GM21717 (cell line): ENCODE data around the gene PODXL2.

Experiments used
- ATAC-seq: cut with Tn5 transposase; IDR thresholded peaks from one replicate; pipeline ENCODE4 v1.9.1; 2021; ENCODE audit warnings: mild to moderate bottlenecking, moderate library complexity; ENCODE audit not compliant: unreplicated experiment

The PODXL2 gene

GRCh38 chr3:127629467-127630403 is 750 bp downstream of the PODXL2 start:
- ATAC-seq, result no peak

GRCh38 chr3:127630811-127631714 is 2.1 kb downstream of the PODXL2 start:
- ATAC-seq, result no peak

- no peak for ATAC-seq
Measured at GRCh38 chr3:127632035-127632820, 3.2 kb downstream of the PODXL2 start.

- ATAC-seq, result no peak
Measured at GRCh38 chr3:127634653-127635052, 5.7 kb downstream of the PODXL2 start.

GRCh38 chr3:127637546-127637945 is 8.6 kb downstream of the PODXL2 start:
- ATAC-seq, result no peak

- ATAC-seq, result no peak
Measured at GRCh38 chr3:127637971-127638370, 9.0 kb downstream of the PODXL2 start.

GRCh38 chr3:127639173-127640041 is 10.4 kb downstream of the PODXL2 start:
- ATAC-seq, result no peak

GRCh38 chr3:127640042-127640355 is 11.0 kb downstream of the PODXL2 start:
- no peak for ATAC-seq

- no peak for ATAC-seq
Measured at GRCh38 chr3:127644641-127645370, 15.8 kb downstream of the PODXL2 start.

- ATAC-seq, result no peak
Measured at GRCh38 chr3:127645371-127646015, 16.5 kb downstream of the PODXL2 start.

- ATAC-seq, result no peak
Measured at GRCh38 chr3:127646501-127647046, 17.6 kb downstream of the PODXL2 start.

- ATAC-seq, result no peak
Measured at GRCh38 chr3:127647166-127647844, 18.3 kb downstream of the PODXL2 start.

- no peak for ATAC-seq
Measured at GRCh38 chr3:127647845-127648204, 18.8 kb downstream of the PODXL2 start.

- no peak for ATAC-seq
Measured at GRCh38 chr3:127650236-127650635, 21.3 kb downstream of the PODXL2 start.

GRCh38 chr3:127651516-127652172 is 22.7 kb downstream of the PODXL2 start:
- no peak for ATAC-seq

- ATAC-seq, result no peak
Measured at GRCh38 chr3:127652246-127652995, 23.4 kb downstream of the PODXL2 start.

- no peak for ATAC-seq
Measured at GRCh38 chr3:127654374-127654773, 25.4 kb downstream of the PODXL2 start.
